GM19238 (cell line): ENCODE data around the gene TOM1.

ENCODE experiments used
- DNase-seq: peaks from one replicate; pipeline ENCODE4 v3.0.0; 2011; ENCODE audit warnings: low spot score; ENCODE audit not compliant: insufficient read length

The TOM1 gene

DNA sequence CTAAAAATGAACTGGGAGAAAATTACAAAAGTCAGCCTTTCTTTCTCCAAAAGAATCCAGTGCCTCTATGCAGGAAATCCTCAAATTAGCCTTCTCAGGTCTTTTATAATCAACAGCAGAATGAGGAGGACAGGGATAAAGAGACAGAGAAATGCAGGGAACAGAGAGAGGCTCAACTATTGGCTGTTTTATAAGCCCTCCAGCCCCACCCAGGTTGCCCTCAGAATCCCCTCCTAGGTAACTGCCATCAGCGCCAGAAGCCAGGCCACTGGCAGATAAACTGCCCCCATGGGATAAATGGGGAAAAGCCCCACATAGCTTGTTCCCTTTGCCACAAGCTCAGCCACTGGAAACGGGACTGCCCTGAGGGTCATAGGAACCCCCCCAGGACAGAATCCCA lies 70.3 kb downstream of the TOM1 start:
- no peak for DNase-seq

DNA sequence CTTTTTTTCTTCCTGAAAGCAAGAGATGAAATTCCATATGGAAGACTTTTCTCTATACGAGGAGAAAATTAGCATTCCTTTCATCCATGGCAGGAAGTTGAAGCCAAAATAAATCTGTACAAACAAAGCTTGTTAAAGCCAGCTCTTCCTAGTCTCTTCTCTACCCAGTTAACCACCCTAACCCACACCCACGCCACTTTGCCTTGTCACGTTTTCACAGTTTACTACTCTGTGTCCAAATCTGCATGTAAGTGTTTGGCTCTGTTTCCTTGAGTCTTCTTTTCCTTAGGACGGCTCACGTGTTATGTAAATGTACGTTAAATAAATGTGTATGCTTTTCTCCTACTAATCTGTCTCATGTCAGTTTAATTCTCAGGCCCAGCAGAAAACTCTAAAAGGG lies 74.1 kb downstream of the TOM1 start:
- no peak for DNase-seq

DNA sequence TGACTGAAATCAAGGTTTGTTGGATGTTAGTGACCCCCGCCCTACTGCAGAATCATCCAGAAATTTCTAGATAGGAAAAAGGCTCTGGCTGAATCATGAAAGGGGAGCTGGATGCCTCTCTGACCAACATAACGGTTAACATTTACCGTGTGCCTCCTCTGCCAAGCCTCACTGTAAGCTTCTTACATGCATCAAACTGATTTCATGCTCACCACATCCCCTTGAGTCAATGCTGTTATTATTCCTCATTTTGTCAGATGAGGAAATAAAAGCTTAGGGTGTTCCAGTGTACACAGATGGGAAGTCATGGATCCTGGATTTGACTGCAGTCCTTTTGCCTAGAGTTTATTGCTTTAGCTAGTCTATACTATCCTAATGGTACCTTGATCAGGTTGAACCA lies 75.3 kb downstream of the TOM1 start:
- DNase-seq: no peak

DNA sequence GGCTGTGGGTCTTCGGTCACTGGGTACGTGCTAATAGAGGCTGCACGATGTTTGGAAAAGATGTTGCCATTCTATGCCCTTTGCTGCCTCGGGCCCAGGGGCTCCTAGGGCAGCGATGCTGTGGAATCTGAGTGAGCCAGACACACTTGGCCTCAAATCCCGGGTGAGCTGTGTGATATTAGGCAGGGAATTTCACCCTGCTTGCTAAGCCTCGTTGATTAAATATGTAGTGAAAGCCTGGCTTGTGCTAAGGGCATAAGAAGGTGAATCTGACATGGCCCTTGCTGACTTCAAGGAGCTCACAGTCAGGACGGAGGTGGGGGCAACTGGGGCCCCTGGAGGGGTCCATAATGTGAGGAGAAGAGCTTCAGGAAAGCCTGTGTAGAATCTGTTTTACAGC lies 75.8 kb downstream of the TOM1 start:
- no peak for DNase-seq

DNA sequence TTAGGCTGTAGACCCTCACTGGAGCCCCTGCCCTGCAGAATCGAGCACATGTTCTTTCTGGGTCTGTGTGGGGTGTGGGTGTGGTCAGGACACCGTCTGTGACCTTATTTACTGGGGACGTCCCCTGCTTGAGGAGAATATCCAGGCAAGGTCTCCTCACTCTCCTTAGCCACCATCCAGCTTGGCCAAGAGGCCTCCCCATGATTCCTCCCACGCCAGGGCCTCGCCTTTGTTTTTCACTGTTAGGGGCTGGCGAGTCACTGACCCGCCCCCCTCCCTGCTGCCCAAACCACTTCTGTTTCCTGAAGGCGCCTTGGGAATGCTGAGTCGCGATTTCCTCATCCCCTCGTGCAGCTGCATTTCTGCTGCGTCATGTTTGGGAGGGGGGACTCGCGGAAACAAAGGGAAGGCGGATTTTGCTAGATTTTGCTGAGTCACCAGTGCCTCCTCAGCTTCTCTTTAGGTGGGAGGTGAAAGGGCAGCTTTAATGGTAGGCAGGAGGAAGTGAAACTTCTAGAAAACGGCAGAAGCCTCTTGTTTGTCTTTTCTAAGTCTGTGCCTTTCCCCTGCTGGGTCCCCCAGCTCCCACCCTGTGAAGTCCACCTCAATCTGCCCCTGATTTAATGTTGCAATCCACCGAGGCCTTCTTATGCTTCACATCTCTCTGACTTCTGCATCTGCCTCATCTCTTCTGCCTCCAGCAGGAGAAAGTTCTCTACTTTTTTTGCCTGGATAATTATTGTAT lies 77.2 kb downstream of the TOM1 start:
- DNase-seq: peak; percentile 76

DNA sequence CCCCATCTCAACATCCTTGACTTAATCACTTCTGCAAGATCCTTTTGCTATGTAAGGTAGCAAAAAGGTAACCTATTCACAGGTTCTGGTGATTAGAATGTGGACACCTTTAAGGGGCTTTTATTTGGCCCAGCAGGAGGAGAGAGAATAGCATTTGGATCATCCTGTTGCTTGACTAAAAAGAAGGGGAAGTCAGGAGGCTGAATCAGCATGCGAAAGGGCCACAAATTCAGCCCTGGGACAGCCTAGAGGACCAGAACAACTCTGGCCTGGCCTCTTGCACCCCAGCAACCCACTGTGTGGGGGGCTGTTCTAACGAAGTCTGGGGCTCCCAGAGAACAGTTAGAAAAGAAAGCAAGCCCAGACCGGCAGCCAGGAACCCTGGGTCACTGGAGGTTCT lies 78.0 kb downstream of the TOM1 start:
- no peak for DNase-seq

DNA sequence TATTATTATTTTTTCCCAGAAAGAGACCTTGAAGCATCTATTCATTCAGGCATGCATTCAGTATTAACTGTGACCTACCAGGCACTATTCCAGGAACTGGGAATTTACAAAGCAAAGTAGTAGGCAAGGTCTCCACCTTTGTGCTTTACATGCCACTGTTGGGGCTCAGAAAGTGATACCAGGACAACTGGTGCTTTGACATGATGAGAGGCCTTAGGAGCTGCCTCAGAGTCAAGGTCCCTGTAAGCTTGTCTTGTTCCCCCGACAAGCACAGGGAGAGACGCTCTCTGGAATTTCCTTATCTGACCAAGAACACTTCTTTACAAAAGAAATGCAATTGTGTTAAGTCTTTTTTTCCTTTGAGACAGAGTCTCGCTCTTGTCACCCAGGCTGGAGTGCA lies 78.9 kb downstream of the TOM1 start:
- DNase-seq: no peak

DNA sequence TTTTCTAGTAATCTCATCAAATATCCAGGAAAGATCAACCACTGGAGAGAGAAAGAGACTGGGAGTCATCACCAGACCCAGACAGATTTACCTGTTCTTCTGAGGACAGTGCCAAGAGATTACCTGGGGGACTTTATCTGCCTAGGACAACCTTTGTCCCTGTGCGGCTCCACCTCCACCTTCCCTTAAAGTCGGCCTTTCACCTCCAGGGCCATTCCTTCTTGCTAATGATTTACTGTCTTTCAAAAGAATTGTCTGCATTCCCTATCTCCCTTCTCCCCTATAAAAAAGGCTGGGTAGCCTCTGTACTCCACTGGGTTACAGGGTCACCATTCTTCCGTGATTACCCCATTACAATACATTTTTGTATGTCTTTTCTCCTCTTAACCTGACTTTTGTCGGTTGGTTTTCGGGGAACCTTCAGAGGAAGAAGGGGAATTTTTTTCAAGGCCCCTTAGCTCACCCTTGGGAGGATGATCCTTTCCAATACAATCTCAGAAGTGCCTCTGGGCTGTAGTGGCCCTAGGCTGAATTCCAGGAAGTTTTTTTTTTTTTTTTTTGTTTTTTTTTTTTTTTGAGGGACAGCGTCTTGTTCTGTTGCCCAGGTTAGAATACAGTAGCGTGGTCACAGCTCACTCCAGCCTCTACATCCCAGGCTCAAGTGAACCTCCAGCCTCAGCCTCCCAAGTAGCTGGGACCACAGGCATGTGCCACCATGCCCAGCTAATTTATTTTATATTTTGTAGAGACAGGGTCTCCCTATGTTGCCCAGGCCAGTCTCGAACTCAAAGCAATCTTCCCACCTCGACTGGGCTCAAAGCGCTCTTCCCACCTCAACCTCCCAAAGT lies 79.7 kb downstream of the TOM1 start:
- no peak for DNase-seq

DNA sequence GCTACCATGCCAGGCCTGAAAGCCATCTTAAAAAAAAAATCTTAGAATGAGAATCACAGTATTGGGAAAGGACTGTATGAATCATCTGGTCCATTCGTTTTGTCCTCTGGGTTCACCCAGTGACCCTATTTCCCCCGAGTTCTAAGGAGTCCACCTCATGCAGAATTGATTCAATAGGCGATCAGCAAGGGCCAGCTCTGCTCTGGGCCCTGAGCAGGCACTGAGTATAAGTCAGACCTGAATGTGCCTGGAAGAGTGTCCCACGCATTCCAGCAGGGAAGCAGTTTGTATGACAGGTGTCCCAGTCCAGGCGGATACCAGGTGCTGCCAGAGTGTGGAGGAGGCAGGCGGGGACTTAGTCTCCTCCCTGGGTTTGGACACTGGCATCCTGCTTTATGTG lies 80.3 kb downstream of the TOM1 start:
- DNase-seq: no peak

DNA sequence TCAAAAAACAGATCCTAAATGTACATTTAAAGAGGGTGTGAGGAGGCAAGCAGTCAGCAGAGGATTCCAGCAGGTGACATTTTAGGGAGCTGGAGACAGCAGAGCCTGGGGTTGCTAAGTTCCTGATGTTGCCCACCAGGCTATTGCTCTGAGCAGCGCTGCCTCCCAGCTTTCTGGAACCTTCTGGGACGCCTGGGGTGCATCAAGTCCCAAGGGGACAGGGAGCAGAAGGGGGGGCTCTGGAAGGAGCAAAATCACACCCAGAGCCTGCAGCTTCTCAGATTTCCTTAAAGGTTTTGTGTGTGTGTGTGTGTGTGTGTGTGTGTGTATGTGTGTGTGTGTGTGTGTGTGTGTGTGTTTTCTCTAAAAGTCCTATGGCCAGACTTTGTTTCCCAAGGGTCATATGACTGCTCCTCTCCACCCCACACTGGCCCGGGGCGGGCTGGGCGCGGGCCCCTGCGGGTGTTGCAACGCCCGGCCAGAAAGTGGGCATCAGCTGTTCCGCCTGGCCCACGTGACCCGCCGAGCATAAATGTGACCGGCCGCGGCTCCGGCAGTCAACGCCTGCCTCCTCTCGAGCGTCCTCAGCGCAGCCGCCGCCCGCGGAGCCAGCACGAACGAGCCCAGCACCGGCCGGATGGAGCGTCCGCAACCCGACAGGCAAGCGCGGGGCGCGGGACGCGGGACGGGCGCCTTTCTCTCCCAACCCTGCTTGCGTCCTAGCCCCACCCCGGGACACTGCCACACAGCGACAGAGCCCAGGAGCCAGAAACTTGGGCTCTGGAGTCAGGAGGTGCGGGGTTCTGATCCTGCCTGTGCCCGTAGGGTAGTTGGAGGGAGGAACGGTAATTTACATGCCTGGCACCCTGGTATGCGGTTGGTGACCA lies 81.1 kb downstream of the TOM1 start, which contains the start of gene HMOX1:
TSS of gene HMOX1 (plus strand) at position 560 of the 887 bp plus-strand sequence. CDS start at position 638, 78 bp downstream.
- peak; percentile 67 for DNase-seq

DNA sequence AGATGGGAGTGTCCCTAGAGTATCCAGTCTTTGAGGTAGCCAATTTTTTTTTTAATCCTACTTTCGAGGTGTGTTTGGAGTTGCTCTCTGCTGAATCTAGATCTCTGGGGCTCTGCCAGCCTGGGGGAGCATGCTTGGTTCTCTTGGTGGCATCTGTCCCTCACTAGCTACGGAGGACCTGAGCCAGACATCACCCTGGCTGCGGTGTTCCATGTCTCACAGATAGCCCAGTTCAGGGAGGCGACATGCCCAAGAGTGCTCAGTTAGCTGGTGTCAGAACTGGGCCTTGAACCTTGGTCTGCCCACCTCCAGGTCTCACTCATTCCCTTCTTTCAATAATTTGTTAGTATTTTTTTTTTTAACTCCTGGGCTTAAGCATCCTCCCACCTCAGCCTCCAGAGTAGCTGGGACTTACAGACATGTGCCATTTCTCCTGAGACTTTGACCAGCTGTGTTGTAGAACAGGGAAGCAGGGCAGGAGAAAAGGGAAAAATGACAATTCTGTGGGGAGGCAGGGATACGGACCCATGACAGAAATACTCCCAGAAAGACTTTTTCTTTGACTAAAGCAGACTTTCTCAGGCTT lies 81.8 kb downstream of the TOM1 start:
- no peak for DNase-seq

DNA sequence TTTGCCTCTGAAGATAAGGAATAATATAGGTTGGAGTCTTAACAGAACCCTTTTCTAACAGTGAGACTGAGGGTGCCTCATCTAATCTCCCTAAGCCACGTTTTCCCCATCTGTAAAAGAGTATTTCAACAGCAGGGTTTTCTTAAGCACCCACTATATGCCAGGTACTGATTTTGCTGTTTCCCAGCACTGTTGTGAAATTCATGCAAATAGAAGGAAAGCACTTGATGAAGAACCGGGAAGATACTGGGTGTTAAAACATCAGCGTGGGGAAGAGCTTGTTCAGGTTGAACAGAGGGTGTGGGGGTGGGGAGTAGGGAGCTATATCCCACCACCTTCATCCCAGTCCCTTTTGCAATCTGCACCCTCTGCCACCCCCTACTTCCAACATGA lies 84.0 kb downstream of the TOM1 start:
- no peak for DNase-seq

DNA sequence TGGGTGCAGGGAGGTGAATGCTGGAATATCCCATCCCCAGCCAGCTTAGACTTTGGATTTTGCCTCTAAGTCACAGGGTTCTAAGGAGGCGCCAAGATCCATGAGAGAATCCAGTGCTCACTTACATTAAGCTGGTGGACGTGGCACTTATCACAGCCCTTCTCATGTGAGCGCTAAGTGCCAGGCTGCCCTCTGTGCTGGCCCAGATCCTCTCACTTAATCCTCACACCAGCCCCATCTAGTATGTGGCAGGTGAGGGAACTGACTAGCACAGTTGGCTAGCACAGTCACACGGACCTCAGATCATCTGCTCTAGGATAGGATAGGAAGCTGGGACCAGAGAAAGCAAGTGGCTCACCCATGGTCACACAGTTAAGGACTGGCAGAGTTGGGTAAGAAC lies 84.8 kb downstream of the TOM1 start:
- DNase-seq: no peak

DNA sequence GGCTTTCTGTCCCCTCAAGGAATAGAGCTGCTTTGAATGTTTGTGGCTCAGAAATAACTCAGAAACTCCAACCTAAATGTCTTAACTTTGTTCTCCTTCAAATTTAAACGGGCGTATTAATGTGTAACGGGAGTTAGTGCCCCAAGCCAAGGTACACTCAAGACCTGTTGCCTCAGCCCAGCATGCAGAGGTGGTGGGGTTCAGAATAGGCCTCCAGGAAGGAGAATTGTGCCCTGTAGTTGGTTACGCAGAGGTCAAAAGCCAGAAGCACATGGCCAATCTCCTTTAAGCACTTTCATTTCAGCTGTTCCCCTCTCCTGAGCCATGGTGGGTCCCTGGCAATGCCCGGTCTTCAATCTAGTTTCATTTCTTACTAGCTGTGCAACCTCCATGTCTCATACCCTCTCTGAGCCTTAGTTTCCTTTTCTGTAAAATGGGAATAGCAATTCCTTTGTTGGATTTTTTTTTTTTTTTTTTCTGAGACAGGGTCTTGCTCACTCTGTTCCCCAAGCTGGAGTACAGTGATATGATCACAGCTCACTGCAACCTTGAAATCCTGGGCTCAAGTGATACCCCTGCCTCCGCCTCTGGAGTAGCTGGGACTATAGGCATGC lies 85.4 kb downstream of the TOM1 start:
- no peak for DNase-seq

DNA sequence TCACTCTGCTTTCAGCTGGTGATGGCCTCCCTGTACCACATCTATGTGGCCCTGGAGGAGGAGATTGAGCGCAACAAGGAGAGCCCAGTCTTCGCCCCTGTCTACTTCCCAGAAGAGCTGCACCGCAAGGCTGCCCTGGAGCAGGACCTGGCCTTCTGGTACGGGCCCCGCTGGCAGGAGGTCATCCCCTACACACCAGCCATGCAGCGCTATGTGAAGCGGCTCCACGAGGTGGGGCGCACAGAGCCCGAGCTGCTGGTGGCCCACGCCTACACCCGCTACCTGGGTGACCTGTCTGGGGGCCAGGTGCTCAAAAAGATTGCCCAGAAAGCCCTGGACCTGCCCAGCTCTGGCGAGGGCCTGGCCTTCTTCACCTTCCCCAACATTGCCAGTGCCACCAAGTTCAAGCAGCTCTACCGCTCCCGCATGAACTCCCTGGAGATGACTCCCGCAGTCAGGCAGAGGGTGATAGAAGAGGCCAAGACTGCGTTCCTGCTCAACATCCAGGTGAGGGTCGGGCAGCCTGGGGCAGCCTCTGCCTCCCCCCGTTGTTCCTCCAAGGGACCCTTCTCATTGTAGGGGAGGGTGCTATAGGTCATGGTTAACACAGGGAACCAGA lies 87.1 kb downstream of the TOM1 start:
- no peak for DNase-seq

DNA sequence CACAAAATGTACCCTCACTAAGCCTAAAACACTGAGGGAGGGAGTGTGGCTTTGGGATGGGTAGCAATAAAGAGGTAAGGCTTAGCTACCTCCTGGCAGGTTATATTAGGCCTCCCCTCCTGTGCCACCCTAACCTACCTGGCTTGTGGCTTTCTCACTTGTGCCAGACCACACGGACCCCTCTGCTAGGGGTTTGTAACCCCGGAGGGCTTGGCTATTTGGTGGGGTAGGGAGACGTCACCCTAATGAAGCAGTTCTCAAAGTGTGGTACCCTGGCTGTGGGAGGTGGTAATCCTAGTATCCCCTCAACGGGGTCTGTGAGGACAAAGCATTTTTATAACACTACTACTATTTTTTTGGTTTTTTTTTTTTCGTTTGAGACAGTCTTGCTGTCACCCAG lies 91.2 kb downstream of the TOM1 start:
- DNase-seq: no peak

DNA sequence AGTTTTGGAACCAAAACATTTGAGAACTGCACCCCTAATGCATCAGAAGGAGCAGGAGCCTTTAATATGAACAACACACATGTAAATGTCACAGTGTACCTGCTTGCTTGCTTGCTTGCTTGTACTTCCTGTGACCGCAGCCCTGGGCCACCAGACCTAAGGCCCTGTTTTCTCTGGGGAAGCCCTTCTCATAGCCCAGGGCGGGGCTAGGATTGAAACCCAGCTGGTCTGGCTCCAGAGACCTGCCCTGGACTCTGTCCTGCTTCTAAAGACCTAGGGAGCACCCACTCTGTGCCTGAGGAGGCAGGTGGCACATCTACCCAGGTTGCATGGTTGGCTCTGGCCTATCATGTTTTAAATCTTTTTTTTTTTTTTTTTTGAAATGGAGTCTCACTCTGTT lies 92.7 kb downstream of the TOM1 start:
- DNase-seq: no peak

DNA sequence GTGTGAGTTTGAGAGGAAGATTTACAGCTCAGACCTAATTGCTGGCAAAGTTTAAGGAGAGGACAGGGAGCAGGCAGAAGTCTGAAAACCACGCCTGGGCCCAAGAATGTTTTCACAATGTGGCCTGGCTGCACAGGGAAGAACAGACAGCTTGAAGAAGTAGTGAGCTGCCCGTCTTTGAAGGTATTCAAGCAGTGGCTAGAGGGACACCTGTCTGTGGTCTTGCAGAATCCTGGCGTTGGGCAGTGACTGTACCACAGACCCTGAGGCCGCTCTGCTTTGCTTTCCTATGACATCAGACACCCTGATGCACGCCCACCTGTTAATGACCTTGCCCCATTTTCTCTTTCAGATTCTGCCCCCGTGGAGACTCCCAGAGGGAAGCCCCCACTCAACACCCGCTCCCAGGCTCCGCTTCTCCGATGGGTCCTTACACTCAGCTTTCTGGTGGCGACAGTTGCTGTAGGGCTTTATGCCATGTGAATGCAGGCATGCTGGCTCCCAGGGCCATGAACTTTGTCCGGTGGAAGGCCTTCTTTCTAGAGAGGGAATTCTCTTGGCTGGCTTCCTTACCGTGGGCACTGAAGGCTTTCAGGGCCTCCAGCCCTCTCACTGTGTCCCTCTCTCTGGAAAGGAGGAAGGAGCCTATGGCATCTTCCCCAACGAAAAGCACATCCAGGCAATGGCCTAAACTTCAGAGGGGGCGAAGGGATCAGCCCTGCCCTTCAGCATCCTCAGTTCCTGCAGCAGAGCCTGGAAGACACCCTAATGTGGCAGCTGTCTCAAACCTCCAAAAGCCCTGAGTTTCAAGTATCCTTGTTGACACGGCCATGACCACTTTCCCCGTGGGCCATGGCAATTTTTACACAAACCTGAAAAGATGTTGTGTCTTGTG lies 93.7 kb downstream of the TOM1 start:
- no peak for DNase-seq

DNA sequence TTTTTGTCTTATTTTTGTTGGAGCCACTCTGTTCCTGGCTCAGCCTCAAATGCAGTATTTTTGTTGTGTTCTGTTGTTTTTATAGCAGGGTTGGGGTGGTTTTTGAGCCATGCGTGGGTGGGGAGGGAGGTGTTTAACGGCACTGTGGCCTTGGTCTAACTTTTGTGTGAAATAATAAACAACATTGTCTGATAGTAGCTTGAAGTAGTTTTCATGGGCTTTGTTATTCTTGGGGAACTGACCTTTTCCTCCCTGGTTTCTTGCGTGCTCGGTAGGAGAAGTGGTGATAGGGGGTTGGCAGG lies 94.3 kb downstream of the TOM1 start:
- DNase-seq: no peak
